ENCODE data around the gene EYA3. TPM values are rescaled to one million over a fixed set of nuclear protein-coding genes. Genes with fewer than 3 reads are reported as not detected.

Gene EYA3
- total and polyA plus RNA-seq, 10 donors: 3.5 to 26.4 (median 20.1) TPM

DNA sequence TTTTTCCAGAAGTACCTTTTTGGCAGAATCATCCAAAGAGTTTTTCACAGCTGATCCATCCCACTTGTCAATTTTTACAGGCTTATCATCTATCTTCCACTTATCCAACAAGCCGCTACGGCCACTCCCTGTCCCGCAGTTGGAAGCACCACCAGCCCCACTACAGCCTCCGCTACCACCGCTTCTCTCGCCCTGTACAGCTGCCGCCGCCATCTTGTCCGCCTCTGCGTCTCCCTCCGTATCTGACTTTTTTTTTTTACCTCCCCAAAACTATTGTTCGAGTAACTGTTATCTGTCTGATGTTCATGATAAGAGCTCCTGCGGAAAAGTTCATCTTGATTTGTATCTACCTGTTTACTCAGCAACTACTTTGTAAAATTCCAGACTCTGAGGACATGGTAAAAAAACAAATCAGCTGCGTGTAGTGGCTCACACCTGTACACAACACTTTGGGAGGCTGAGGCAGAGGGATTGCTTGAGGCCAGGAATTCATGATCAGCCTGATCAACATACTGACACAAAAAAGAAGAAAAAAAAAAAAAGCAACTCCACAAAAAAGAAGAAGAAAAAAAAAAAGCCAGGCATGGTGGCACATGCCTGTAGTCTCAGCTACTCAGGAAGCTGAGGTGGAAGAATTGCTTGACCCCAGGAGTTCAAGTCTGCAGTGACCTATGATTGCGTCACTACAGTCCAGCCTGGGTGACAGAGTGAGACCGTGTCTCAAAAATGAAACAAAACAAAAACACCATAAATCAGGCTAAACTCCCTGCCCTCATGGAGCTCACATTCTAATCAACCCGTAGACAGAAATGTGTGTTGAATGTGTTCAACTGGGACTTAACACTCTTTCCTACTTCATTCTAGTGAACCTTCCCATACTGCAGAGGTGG, 8.0 kb upstream of the EYA3 start:
- intact Hi-C loops (cut with DNase I; ENCODE audit: low total_unique reads): no loop called here
- Histone ChIP-seq H3K9me3 (no peaks in the 10 kb centered on the region), H3K36me3 (no peaks in the 10 kb centered on the region), H3K4me1 (peaks cover 0 to 14% (median under 1%) of the 10 kb centered on the region in 6 donors), H3K27ac (peak overlapping the region in 2 of 8 donors; percentile 10 to 32), H3K4me3 (no peak overlapping the region), H3K27me3 (replicated peaks in 1 of 7) (no peaks in the 10 kb centered on the region)
- TF ChIP-seq POLR2AphosphoS5 (IDR thresholded peaks at IDR 0.05) (no peak), POLR2A (IDR thresholded peaks at IDR 0.05) (no peak), CTCF (IDR thresholded peaks at IDR 0.05 in 8 of 11, conservative IDR thresholded peaks at IDR 0.05 in 3 of 11) (no peak)
- no peak for DNase-seq
- WGBS, 5 donors: 83 to 90% (median 87%) methylated on average over 17 of the region's 17 CpGs

GRCh38 chr1:28091043-28091781, 2.8 kb upstream of the EYA3 start:
- Histone ChIP-seq H3K9me3 (no peaks in the 10 kb centered on the region), H3K4me3 (no peak overlapping the region), H3K27me3 (replicated peaks in 1 of 7) (no peaks in the 10 kb centered on the region), H3K36me3 (no peaks in the 10 kb centered on the region), H3K27ac (peak overlapping the region in 3 of 8 donors; percentile 10 to 15 (median 15)), H3K4me1 (peaks cover 7 to 40% (median 27%) of the 10 kb centered on the region in 6 donors)
- WGBS, 5 donors: 27 to 39% (median 31%) methylated on average over 6 of the region's 6 CpGs
- TF ChIP-seq POLR2A (IDR thresholded peaks at IDR 0.05): no peak
- peak; percentile 72 to 90 (median 84) for TF ChIP-seq CTCF (IDR thresholded peaks at IDR 0.05 in 8 of 11, conservative IDR thresholded peaks at IDR 0.05 in 3 of 11)
- no peak for TF ChIP-seq POLR2AphosphoS5 (IDR thresholded peaks at IDR 0.05)
- peak; percentile 84 for DNase-seq
- intact Hi-C loops (cut with DNase I; ENCODE audit: low total_unique reads): no loop called here

GRCh38 chr1:28087614-28088167, 719 bp downstream of the EYA3 start:
- peak overlapping the region; percentile 69 to 95 (median 92) for H3K27ac ChIP-seq
- H3K4me3 ChIP-seq: peak overlapping the region; percentile 69 to 83 (median 78)
- intact Hi-C loops (cut with DNase I; ENCODE audit: low total_unique reads): loop anchor here (2.0 kb wide), 1 partner anchor 121 kb away; no protein-coding TSS in a partner anchor
- H3K36me3 ChIP-seq: no peaks in the 10 kb centered on the region
- peaks cover 7 to 72% (median 46%) of the 10 kb centered on the region in 6 donors for H3K4me1 ChIP-seq
- WGBS, 5 donors: 2 to 7% (median 3%) methylated on average over 16 of the region's 16 CpGs
- H3K27me3 ChIP-seq (replicated peaks in 1 of 7): no peaks in the 10 kb centered on the region
- H3K9me3 ChIP-seq: no peaks in the 10 kb centered on the region
- DNase-seq: no peak
- no peak for TF ChIP-seq POLR2AphosphoS5 (IDR thresholded peaks at IDR 0.05)
- TF ChIP-seq POLR2A (IDR thresholded peaks at IDR 0.05): no peak
- TF ChIP-seq CTCF (IDR thresholded peaks at IDR 0.05 in 8 of 11, conservative IDR thresholded peaks at IDR 0.05 in 3 of 11): no peak
